GM12892 (cell line): ENCODE measurements around the gene LRRFIP2.

ENCODE experiments used
- POLR2A ChIP-seq: IDR thresholded peaks from 2 replicates; pipeline ENCODE4 v1.6.1; 2011; ENCODE audit warnings: low read depth, low read length, control low read depth
- POLR2AphosphoS5 ChIP-seq: IDR thresholded peaks from 2 replicates; pipeline ENCODE4 v1.6.1; 2011; ENCODE audit warnings: low read depth, low read length, control low read depth
- TAF1 ChIP-seq: IDR thresholded peaks from 2 replicates; pipeline ENCODE4 v1.6.1; 2011; ENCODE audit warnings: low read depth, mild to moderate bottlenecking, control low read depth, low read length, borderline replicate concordance

- TF ChIP-seq POLR2A, result no peak
- TF ChIP-seq TAF1, result no peak
- TF ChIP-seq POLR2AphosphoS5, result no peak
These were observed 124.1 kb downstream of the LRRFIP2 start for GRCh38 chr3:37050282-37050681.
